ENCODE measurements around the gene HEATR3.

The HEATR3 gene, protein sequence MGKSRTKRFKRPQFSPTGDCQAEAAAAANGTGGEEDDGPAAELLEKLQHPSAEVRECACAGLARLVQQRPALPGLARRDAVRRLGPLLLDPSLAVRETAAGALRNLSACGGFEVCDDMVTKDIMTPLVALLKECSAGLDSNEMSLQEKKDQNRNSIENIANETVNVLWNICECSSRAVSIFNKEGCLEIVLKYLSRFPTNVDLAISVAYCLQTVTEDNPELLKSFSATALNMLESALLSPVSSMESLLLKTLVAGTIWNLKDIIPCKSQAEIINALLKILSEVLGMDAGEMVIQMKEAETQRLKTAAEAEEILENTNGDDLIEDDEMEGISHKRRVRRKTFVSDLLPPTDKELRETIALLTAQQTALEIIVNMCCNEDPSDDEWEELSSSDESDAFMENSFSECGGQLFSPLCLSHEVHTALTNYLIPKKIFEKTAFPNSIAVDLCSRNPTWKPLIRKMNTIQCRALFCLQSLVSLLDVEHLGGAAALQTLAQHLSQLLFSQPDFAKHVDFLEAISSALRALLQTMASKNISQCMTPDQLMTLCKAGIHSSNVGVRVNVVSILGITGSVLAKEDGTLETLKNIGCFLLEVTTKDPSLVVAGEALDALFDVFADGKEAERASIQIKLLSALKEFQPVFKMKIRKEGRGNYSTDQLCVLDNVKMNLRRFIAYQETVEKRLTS

DNA sequence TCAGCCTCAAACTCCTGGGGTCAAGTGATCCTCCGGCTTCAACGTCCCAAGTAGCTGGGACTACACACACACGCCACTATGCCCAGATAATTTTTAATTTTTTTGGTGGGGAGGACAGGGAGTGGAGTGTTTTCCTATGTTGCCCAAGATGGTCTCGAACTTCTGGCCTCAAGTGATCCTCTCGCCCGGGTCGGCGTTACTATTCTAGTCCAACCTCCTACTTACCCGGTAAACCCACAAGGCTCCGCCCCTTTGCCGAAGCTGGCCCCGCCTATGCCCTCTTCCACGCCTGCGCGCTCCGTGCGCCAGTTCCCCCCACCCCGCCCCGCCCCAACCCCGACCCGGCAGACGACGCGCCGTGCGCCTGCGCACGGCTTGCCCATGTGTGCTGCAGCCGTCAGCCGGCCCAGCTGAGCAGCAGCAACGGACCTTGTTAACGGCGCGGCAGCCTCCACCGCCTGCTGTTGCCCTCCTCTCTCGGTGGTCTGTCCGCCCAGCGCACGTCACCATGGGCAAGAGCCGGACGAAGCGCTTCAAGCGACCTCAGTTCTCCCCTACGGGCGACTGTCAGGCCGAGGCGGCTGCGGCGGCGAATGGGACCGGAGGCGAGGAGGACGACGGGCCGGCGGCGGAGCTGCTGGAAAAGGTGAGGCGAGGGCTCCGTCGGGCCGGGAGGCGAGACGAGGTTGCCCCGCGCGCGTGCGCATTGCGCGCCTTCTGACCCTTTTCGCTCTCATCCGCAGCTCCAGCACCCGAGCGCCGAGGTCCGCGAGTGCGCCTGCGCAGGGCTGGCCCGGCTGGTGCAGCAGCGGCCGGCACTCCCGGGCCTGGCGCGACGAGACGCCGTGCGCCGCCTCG, at the start of gene HEATR3:
Gene HEATR3, plus strand, starts transcription at position 347 of the 858 bp plus-strand sequence. Its CDS starts 162 bp downstream, at position 509.
- peak within 1 kb of the TSS; percentile 86 for H3K4me3 Mint-ChIP-seq
- DNase-seq (ENCODE audit: low spot score) = peak; percentile 91
- peak within 1 kb of the TSS; percentile 91 for H3K27ac Mint-ChIP-seq
- no peaks in the 10 kb centered on the region for H3K27me3 Mint-ChIP-seq (ENCODE audit: low read depth)
- peaks cover 27% of the 10 kb centered on the region for H3K4me1 Mint-ChIP-seq (ENCODE audit: low read depth)
- H3K36me3 Mint-ChIP-seq (ENCODE audit: low read depth) = peaks cover 15% of the 10 kb centered on the region
- H3K9me3 Mint-ChIP-seq = no peaks in the 10 kb centered on the region

DNA sequence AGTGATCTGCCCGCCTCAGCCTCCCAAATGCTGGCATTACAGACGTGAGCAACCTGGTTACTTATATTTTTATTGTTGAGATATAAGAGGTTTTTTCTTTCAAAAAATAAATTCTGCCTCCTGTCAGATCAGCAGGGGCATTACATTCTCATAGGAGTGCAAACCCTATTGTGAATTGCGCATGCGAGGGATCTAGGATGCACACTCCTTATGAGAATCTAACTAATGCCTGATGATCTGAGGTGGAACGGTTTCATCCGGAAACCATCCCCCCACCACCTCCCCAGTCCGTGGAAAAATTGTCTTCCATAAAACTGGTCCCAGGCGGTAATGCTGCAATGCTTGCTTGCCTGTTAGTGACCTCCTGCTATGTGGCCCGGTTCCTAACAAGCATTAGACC, 48.2 kb upstream of the HEATR3 start:
- Mint-ChIP-seq H3K27ac (no peak overlapping the region), H3K4me1 (ENCODE audit: low read depth) (no peaks in the 10 kb centered on the region), H3K9me3 (no peaks in the 10 kb centered on the region), H3K4me3 (no peak overlapping the region), H3K36me3 (ENCODE audit: low read depth) (no peaks in the 10 kb centered on the region), H3K27me3 (ENCODE audit: low read depth) (peaks cover 15% of the 10 kb centered on the region)
- DNase-seq (ENCODE audit: low spot score) = no peak

- Mint-ChIP-seq H3K27ac (no peak overlapping the region), H3K27me3 (ENCODE audit: low read depth) (peaks cover 15% of the 10 kb centered on the region), H3K36me3 (ENCODE audit: low read depth) (peaks cover 3% of the 10 kb centered on the region), H3K4me3 (no peak overlapping the region), H3K4me1 (ENCODE audit: low read depth) (peaks cover 15% of the 10 kb centered on the region), H3K9me3 (no peaks in the 10 kb centered on the region)
- DNase-seq (ENCODE audit: low spot score) = no peak
Measured at GRCh38 chr16:50021544-50021943, 44.2 kb upstream of the HEATR3 start.

- Mint-ChIP-seq H3K4me3 (no peak overlapping the region), H3K27ac (no peak overlapping the region)
Measured at GRCh38 chr16:50023641-50024040, 42.1 kb upstream of the HEATR3 start.

GRCh38 chr16:50024207-50024606, 41.6 kb upstream of the HEATR3 start:
- peaks cover 8% of the 10 kb centered on the region for H3K36me3 Mint-ChIP-seq (ENCODE audit: low read depth)
- H3K9me3 Mint-ChIP-seq = no peaks in the 10 kb centered on the region
- DNase-seq (ENCODE audit: low spot score) = no peak
- H3K4me1 Mint-ChIP-seq (ENCODE audit: low read depth) = peaks cover 18% of the 10 kb centered on the region
- H3K4me3 Mint-ChIP-seq = peak overlapping the region; percentile 98
- peaks cover 12% of the 10 kb centered on the region for H3K27me3 Mint-ChIP-seq (ENCODE audit: low read depth)
- no peak overlapping the region for H3K27ac Mint-ChIP-seq

More at GRCh38 chr16:50023641-50024040, 42.1 kb upstream of the HEATR3 start:
- Mint-ChIP-seq H3K4me1 (ENCODE audit: low read depth) (peaks cover 18% of the 10 kb centered on the region), H3K27me3 (ENCODE audit: low read depth) (peaks cover 15% of the 10 kb centered on the region), H3K9me3 (no peaks in the 10 kb centered on the region), H3K36me3 (ENCODE audit: low read depth) (peaks cover 6% of the 10 kb centered on the region)
- DNase-seq (ENCODE audit: low spot score) = no peak

GRCh38 chr16:50024684-50025536, 40.9 kb upstream of the HEATR3 start, which contains the start of gene CNEP1R1:
CNEP1R1 (plus strand) TSS chr16:50025225; CDS start chr16:50025316, 91 bp downstream.
- Mint-ChIP-seq H3K27me3 (ENCODE audit: low read depth) (peaks cover 12% of the 10 kb centered on the region), H3K36me3 (ENCODE audit: low read depth) (peaks cover 15% of the 10 kb centered on the region), H3K27ac (peak within 1 kb of the TSS; percentile 91), H3K4me3 (peak within 1 kb of the TSS; percentile 98), H3K4me1 (ENCODE audit: low read depth) (peaks cover 18% of the 10 kb centered on the region), H3K9me3 (no peaks in the 10 kb centered on the region)
- DNase-seq (ENCODE audit: low spot score) = peak; percentile 93

DNA sequence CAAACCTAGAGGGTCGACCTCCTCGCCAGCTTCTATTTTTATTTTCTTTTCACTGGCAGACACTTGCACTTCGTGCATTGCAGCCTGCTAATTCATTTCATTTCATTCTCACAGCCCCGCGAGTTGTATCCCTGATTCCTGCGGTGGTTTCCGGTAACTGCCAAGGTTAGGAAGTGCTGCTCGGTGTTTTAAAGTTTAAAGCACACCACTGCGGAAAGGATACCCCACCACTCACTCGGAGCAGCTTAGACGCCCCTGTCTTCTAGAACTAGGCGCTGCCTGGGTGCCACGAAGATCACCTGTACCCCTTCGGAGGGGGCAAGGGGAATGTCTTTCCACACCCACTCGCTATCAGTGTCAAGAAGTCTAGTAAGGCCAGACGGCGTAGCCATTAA, 40.2 kb upstream of the HEATR3 start:
- H3K4me1 Mint-ChIP-seq (ENCODE audit: low read depth) = peaks cover 18% of the 10 kb centered on the region
- peaks cover 9% of the 10 kb centered on the region for H3K27me3 Mint-ChIP-seq (ENCODE audit: low read depth)
- no peaks in the 10 kb centered on the region for H3K9me3 Mint-ChIP-seq
- peaks cover 20% of the 10 kb centered on the region for H3K36me3 Mint-ChIP-seq (ENCODE audit: low read depth)
- H3K4me3 Mint-ChIP-seq = peak overlapping the region; percentile 98
- DNase-seq (ENCODE audit: low spot score) = no peak
- peak overlapping the region; percentile 81 for H3K27ac Mint-ChIP-seq

DNA sequence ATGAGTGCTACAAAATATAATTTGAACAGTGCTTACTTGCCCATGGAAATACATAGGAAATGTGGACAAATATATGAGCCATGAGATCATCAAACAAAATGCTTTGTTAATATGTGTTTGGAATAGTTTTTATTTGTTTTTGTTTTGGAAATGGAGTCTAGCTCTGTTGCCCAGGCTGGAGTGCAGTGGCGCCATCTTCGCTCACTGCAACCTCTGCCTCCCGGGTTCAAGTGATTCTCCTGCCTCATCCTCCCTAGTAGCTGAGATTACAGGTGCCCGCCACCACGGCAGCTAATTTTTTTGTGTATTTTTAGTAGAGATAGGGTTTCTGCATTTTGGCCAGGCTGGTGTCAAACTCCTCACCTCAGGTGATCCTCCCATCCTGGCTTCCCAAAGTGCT, 37.9 kb upstream of the HEATR3 start:
- peaks cover 35% of the 10 kb centered on the region for H3K36me3 Mint-ChIP-seq (ENCODE audit: low read depth)
- H3K27ac Mint-ChIP-seq = no peak overlapping the region

DNA sequence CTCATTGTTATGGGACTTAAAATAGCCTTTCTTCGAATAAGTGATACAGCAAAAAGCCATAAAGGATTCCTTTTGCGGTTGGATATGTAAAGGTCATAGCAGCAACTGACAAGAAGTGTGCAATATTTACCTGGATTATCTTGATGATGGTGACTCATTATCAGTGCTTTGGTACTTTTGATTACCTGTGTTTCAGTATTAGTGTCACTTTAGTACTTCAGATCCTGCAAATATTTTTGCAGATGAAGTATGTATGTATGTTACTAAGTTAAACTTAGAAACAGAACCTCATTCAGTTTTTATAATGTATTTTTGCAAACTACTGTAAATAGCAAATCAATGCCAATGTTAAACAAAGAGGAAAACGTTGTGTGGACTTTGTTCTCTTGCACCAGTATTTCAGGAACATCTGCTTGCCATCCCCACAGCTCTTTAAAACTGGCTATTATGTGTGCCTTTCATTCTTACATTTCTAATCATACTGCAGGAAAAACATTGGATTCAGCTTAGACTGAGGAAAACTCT, 30.2 kb upstream of the HEATR3 start:
- Mint-ChIP-seq H3K9me3 (no peaks in the 10 kb centered on the region), H3K27me3 (ENCODE audit: low read depth) (no peaks in the 10 kb centered on the region), H3K4me1 (ENCODE audit: low read depth) (peaks cover 17% of the 10 kb centered on the region), H3K27ac (no peak overlapping the region), H3K4me3 (no peak overlapping the region), H3K36me3 (ENCODE audit: low read depth) (peaks cover 40% of the 10 kb centered on the region)
- DNase-seq (ENCODE audit: low spot score) = no peak

More for the DNA sequence above, 37.9 kb upstream of the HEATR3 start:
- Mint-ChIP-seq H3K27me3 (ENCODE audit: low read depth) (no peaks in the 10 kb centered on the region), H3K4me1 (ENCODE audit: low read depth) (peaks cover 24% of the 10 kb centered on the region), H3K4me3 (no peak overlapping the region), H3K9me3 (no peaks in the 10 kb centered on the region)
- no peak for DNase-seq (ENCODE audit: low spot score)

DNA sequence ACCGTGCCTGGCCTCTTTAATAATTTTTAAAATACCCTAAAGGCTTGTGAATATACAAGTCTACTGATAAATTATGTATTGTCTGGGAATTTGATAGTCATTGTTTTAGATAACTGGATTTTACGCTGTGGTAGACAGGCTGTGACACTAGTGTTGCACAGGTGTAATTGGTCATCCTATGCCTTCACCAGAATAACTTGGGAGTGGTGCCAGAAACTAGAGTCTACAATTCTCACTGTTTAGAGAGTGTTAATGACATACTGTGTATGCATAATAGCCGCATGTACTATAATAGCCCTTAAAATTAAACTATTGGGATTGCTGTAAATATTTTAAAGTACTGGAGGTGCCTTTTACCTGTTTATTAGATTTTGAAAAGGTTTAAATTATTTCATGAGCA, 29.3 kb upstream of the HEATR3 start:
- H3K9me3 Mint-ChIP-seq = no peaks in the 10 kb centered on the region
- peaks cover 13% of the 10 kb centered on the region for H3K4me1 Mint-ChIP-seq (ENCODE audit: low read depth)
- DNase-seq (ENCODE audit: low spot score) = no peak
- peaks cover 32% of the 10 kb centered on the region for H3K36me3 Mint-ChIP-seq (ENCODE audit: low read depth)
- H3K4me3 Mint-ChIP-seq = no peak overlapping the region
- H3K27me3 Mint-ChIP-seq (ENCODE audit: low read depth) = no peaks in the 10 kb centered on the region
- H3K27ac Mint-ChIP-seq = no peak overlapping the region

- peaks cover 24% of the 10 kb centered on the region for H3K36me3 Mint-ChIP-seq (ENCODE audit: low read depth)
- no peak overlapping the region for H3K4me3 Mint-ChIP-seq
- peaks cover 11% of the 10 kb centered on the region for H3K4me1 Mint-ChIP-seq (ENCODE audit: low read depth)
- peaks cover 3% of the 10 kb centered on the region for H3K27me3 Mint-ChIP-seq (ENCODE audit: low read depth)
- H3K9me3 Mint-ChIP-seq = no peaks in the 10 kb centered on the region
- H3K27ac Mint-ChIP-seq = no peak overlapping the region
- DNase-seq (ENCODE audit: low spot score) = no peak
Measured at GRCh38 chr16:50037662-50038220, 28.0 kb upstream of the HEATR3 start.

GRCh38 chr16:50038286-50038685, 27.5 kb upstream of the HEATR3 start:
- Mint-ChIP-seq H3K4me3 (no peak overlapping the region), H3K27me3 (ENCODE audit: low read depth) (peaks cover 7% of the 10 kb centered on the region), H3K9me3 (no peaks in the 10 kb centered on the region), H3K4me1 (ENCODE audit: low read depth) (peaks cover 11% of the 10 kb centered on the region), H3K36me3 (ENCODE audit: low read depth) (peaks cover 23% of the 10 kb centered on the region), H3K27ac (no peak overlapping the region)
- DNase-seq (ENCODE audit: low spot score) = no peak

Measured in T-helper 2 cell treated with Interferon-gamma antibody and Interleukin-4, amounts not matched to agents 5 μg/mL and 100 μg/mL, for 36 hours (primary cell).